Mammary epithelial cell (primary cell): ENCODE results near the gene BAZ2B.

Experiments
- EZH2 ChIP-seq: IDR thresholded peaks from 2 replicates; pipeline ENCODE4 v1.6.1; 2012; ENCODE audit warnings: low read length, inconsistent platforms, borderline replicate concordance
- TF ChIP-seq, protein P1 (sequence below), 2 donors: IDR thresholded peaks in 1 of 2; conservative IDR thresholded peaks in 1 of 2; 2 replicates each; pipeline ENCODE4 v1.5.1; 2011 to 2012; ENCODE audit warnings: inconsistent platforms in 2 of 2, low read length in 2 of 2, mild to moderate bottlenecking in 2 of 2, control low read depth in 1 of 2, low read depth in 1 of 2; ENCODE audit not compliant: insufficient read depth in 1 of 2; ENCODE audit errors: extremely low read depth in 1 of 2

DNA sequence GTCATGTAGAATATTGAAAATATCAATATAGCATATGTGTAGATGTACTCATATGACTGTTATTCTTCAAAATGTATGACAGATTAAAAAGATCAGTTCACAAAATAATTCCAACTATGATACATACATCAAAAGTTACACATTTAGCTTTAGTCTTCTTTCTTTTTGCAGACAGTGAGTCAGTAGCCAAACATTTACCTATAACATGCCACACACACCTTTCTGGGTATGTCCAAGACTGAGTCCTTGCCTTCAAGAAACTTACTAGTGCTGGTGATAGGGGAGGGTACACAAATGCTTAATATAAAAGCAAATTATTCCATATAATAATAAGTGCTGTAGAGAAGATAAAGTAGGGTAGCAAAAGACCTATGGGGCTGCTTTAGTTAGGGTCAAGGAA, 176.9 kb downstream of the BAZ2B start:
- TF ChIP-seq EZH2, result no peak
- TF ChIP-seq, protein P1, sequence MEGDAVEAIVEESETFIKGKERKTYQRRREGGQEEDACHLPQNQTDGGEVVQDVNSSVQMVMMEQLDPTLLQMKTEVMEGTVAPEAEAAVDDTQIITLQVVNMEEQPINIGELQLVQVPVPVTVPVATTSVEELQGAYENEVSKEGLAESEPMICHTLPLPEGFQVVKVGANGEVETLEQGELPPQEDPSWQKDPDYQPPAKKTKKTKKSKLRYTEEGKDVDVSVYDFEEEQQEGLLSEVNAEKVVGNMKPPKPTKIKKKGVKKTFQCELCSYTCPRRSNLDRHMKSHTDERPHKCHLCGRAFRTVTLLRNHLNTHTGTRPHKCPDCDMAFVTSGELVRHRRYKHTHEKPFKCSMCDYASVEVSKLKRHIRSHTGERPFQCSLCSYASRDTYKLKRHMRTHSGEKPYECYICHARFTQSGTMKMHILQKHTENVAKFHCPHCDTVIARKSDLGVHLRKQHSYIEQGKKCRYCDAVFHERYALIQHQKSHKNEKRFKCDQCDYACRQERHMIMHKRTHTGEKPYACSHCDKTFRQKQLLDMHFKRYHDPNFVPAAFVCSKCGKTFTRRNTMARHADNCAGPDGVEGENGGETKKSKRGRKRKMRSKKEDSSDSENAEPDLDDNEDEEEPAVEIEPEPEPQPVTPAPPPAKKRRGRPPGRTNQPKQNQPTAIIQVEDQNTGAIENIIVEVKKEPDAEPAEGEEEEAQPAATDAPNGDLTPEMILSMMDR (conservative IDR thresholded peaks at IDR 0.05 in 1 of 2, IDR thresholded peaks at IDR 0.05 in 1 of 2; ENCODE audit: extremely low read depth in 1 of 2, insufficient read depth in 1 of 2, low read depth in 1 of 2, low read length in 2 of 2), result no peak
